SK-N-SH (cell line): ENCODE results near the gene SMYD2. TPM values are rescaled to one million over a fixed set of nuclear protein-coding genes. Genes with fewer than 3 reads are reported as not detected.

Source experiments
- CTCF ChIA-PET: fragments of 300-600, 350-600 bp; formaldehyde crosslinking; extraction: SDS; loops from one replicate; lab custom pipeline; 2021; lab: Yijun Ruan, JAX
- POLR2A ChIA-PET: fragments of 350-600 bp; sonication (Branson Sonifier 250); formaldehyde crosslinking; extraction: SDS; loops from one replicate; lab custom pipeline; 2020; ENCODE audit warnings: antibody characterized with exemption, inconsistent platforms; lab: Yijun Ruan, JAX
- DNase-seq: peaks from one replicate; pipeline ENCODE4 v3.0.0; 2012
- H2AFZ ChIP-seq: fragments of 200-600 bp; sonication (generic); 2 replicates; pipeline ENCODE4 v1.8.1; 2016; ENCODE audit warnings: antibody characterized with exemption, mild to moderate bottlenecking, low read depth
- H3F3A ChIP-seq: fragments of 200-600 bp; sonication (generic); replicated peaks from 2 replicates; pipeline ENCODE3; 2016; ENCODE audit warnings: antibody characterized with exemption, mild to moderate bottlenecking; ENCODE audit not compliant: insufficient read depth
- H3K27ac ChIP-seq, 2 experiments: fragments of 200-500 bp in 1 of 2; fragments of 200-600 bp in 1 of 2; sonication (Bioruptor generic) in 1 of 2; sonication (generic), shearing (Covaris generic) in 1 of 2; 2 replicates each; pipeline versions ENCODE4 v1.5.1 to v1.6.1; 2014 to 2016; ENCODE audit warnings: low read depth in 2 of 2, inconsistent platforms in 1 of 2, low read length in 1 of 2, mild to moderate bottlenecking in 1 of 2, mixed read lengths in 1 of 2
- H3K27me3 ChIP-seq: fragments of 200-600 bp; sonication (generic), shearing (Covaris generic); 2 replicates; pipeline ENCODE4 v1.6.1; 2016; ENCODE audit warnings: mixed run types; ENCODE audit not compliant: insufficient read depth
- H3K36me3 ChIP-seq, 2 experiments: fragments of 200-500 bp in 1 of 2; fragments of 200-600 bp in 1 of 2; sonication (Bioruptor generic) in 1 of 2; sonication (generic) in 1 of 2; replicated peaks in 1 of 2; 2 replicates each; pipeline versions ENCODE3 to v1.5.1; 2014 to 2016; ENCODE audit warnings: low read length in 1 of 2, mild to moderate bottlenecking in 1 of 2; ENCODE audit not compliant: insufficient read depth in 2 of 2, control insufficient read depth in 1 of 2
- H3K4me1 ChIP-seq, 2 experiments: fragments of 200-500 bp in 1 of 2; fragments of 200-600 bp in 1 of 2; sonication (Bioruptor generic) in 1 of 2; sonication (generic), shearing (Covaris generic) in 1 of 2; 2 replicates each; pipeline versions ENCODE4 v1.5.1 to v1.6.1; 2014 to 2016; ENCODE audit warnings: low read depth in 1 of 2, low read length in 1 of 2, mixed run types in 1 of 2; ENCODE audit not compliant: insufficient read depth in 2 of 2, control insufficient read depth in 1 of 2
- H3K4me2 ChIP-seq: fragments of 200-600 bp; sonication (generic), shearing (Covaris generic); 2 replicates; pipeline ENCODE4 v1.6.1; 2017; ENCODE audit warnings: mixed run types
- H3K4me3 ChIP-seq, 2 experiments: fragments of 200-500 bp in 1 of 2; fragments of 200-600 bp in 1 of 2; sonication (Bioruptor generic) in 1 of 2; sonication (generic), shearing (Covaris generic) in 1 of 2; 2 replicates each; pipeline versions ENCODE4 v1.5.1 to v1.8.1; 2014 to 2016; ENCODE audit warnings: low read depth in 2 of 2, inconsistent platforms in 1 of 2, low read length in 1 of 2, mild to moderate bottlenecking in 1 of 2, mixed read lengths in 1 of 2, moderate library complexity in 1 of 2
- H3K79me2 ChIP-seq: fragments of 200-600 bp; sonication (generic); 2 replicates; pipeline ENCODE4 v1.8.1; 2017; ENCODE audit warnings: mild to moderate bottlenecking; ENCODE audit not compliant: insufficient read depth
- H3K9ac ChIP-seq: fragments of 200-600 bp; sonication (generic); 2 replicates; pipeline ENCODE4 v1.6.1; 2017; ENCODE audit warnings: mixed run types
- H3K9me2 ChIP-seq: fragments of 200-600 bp; sonication (generic); 2 replicates; pipeline ENCODE4 v1.6.1; 2017; ENCODE audit warnings: mixed run types
- H3K9me3 ChIP-seq: fragments of 200-600 bp; sonication (generic); 2 replicates; pipeline ENCODE4 v1.6.1; 2017; ENCODE audit warnings: mixed run types, mild to moderate bottlenecking, moderate library complexity
- H4K20me1 ChIP-seq: fragments of 200-600 bp; sonication (generic); 2 replicates; pipeline ENCODE4 v1.6.1; 2017; ENCODE audit warnings: mild to moderate bottlenecking, mixed run types; ENCODE audit not compliant: insufficient read depth
- CTCF ChIP-seq: fragments of 200-600 bp; sonication (generic); IDR thresholded peaks from 2 replicates; pipeline ENCODE4 v1.6.1; 2017; ENCODE audit warnings: antibody characterized with exemption, mild to moderate bottlenecking, moderate library complexity
- ELF1 ChIP-seq: IDR thresholded peaks from 2 replicates; pipeline ENCODE4 v1.4.0; 2012
- EZH2phosphoT487 ChIP-seq: fragments of 200-600 bp; sonication (generic); IDR thresholded peaks from 2 replicates; pipeline ENCODE4 v1.6.1; 2017; ENCODE audit warnings: low read depth, mixed run types, mild to moderate bottlenecking, antibody characterized with exemption, moderate library complexity, borderline replicate concordance
- FOXJ3 ChIP-seq: sonication (generic); formaldehyde crosslinking; IDR thresholded peaks from 2 replicates; pipeline ENCODE4 v1.5.1; 2020; ENCODE audit warnings: mild to moderate bottlenecking, missing genetic modification reagents
- FOXM1 ChIP-seq: IDR thresholded peaks from 2 replicates; pipeline ENCODE4 v1.4.0; 2012; ENCODE audit warnings: low read depth, mild to moderate bottlenecking
- GATA2 ChIP-seq: sonication (generic); formaldehyde crosslinking; IDR thresholded peaks from 2 replicates; pipeline ENCODE4 v1.5.0; 2020; ENCODE audit warnings: mild to moderate bottlenecking, missing genetic modification reagents
- MEF2A ChIP-seq: IDR thresholded peaks from 2 replicates; pipeline ENCODE4 v1.4.0; 2012; ENCODE audit warnings: low read depth, borderline replicate concordance
- NFIC ChIP-seq: IDR thresholded peaks from 2 replicates; pipeline ENCODE4 v1.4.0; 2012; ENCODE audit warnings: borderline replicate concordance
- NRF1 ChIP-seq: IDR thresholded peaks from 2 replicates; pipeline ENCODE4 v1.6.1; 2012; ENCODE audit warnings: low read depth, mild to moderate bottlenecking, low read length
- RAD21 ChIP-seq: IDR thresholded peaks from 2 replicates; pipeline ENCODE4 v1.6.1; 2012; ENCODE audit warnings: mild to moderate bottlenecking, low read length
- REST ChIP-seq: IDR thresholded peaks from 2 replicates; pipeline ENCODE4 v1.6.1; 2012; ENCODE audit warnings: mild to moderate bottlenecking, low read depth, low read length, moderate library complexity
- SIN3A ChIP-seq: IDR thresholded peaks from 2 replicates; pipeline ENCODE4 v1.6.1; 2012; ENCODE audit warnings: low read depth, mild to moderate bottlenecking, low read length, moderate library complexity, borderline replicate concordance
- TCF12 ChIP-seq: IDR thresholded peaks from 2 replicates; pipeline ENCODE4 v1.4.0; 2012
- USF2 ChIP-seq: fragments of 150-350 bp; IDR thresholded peaks from 2 replicates; pipeline ENCODE4 v1.6.1; 2017; ENCODE audit warnings: antibody characterized with exemption, low read length, low read depth, borderline replicate concordance
- YY1 ChIP-seq: IDR thresholded peaks from 2 replicates; pipeline ENCODE4 v1.4.0; 2012; ENCODE audit warnings: low read depth, mild to moderate bottlenecking
- ZBTB33 ChIP-seq: IDR thresholded peaks from 2 replicates; pipeline ENCODE4 v1.4.0; 2012; ENCODE audit warnings: low read depth, borderline replicate concordance
- WGBS: methylation state at CpG from one replicate; pipeline ENCODE4 v1.1.6; 2017; ENCODE audit warnings: low lambda C conversion rate; 5-methylcytosine and 5-hydroxymethylcytosine counted together
- polyA plus RNA-seq, 3 experiments: library from polyadenylated mRNA; depleted of rRNA; stranded (reverse); fragments of >200 nt; gene quantifications; 2 replicates each; pipeline ENCODE4 v1.2.3, GENCODE V29; 2012
- TF ChIP-seq, protein P1 (sequence below): IDR thresholded peaks from 2 replicates; pipeline ENCODE4 v1.4.0; 2012; ENCODE audit warnings: low read depth

SMYD2 gene
- polyA plus RNA-seq, 1 of the 3 experiments (the other 2 are of a cell fraction) = 23.1 TPM

- TF ChIP-seq NFIC = no peak
- no peak for TF ChIP-seq FOXM1
- TF ChIP-seq, protein P1, sequence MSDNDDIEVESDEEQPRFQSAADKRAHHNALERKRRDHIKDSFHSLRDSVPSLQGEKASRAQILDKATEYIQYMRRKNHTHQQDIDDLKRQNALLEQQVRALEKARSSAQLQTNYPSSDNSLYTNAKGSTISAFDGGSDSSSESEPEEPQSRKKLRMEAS = no peak
- TF ChIP-seq REST = no peak
- no peak for TF ChIP-seq CTCF
- TF ChIP-seq NRF1 = no peak
- no peak for TF ChIP-seq FOXJ3 (CRISPR knock-in tag)
- no peak for TF ChIP-seq RAD21
- TF ChIP-seq ELF1 = no peak
- no peak for TF ChIP-seq GATA2 (CRISPR knock-in tag)
- TF ChIP-seq EZH2phosphoT487 = no peak
- no peak for TF ChIP-seq MEF2A
- no peak for TF ChIP-seq TCF12
- no peak for TF ChIP-seq ZBTB33
- no peak for TF ChIP-seq YY1
- TF ChIP-seq USF2 = no peak
- no peak for TF ChIP-seq SIN3A
- Histone ChIP-seq H3K4me1 (no peaks in the 10 kb centered on the region), H3K36me3 (peaks cover 37 to 51% of the 10 kb centered on the region in 2 experiments), H4K20me1 (no peaks in the 10 kb centered on the region), H3F3A (peaks cover 33% of the 10 kb centered on the region), H3K79me2 (no peaks in the 10 kb centered on the region), H3K9me3 (no peaks in the 10 kb centered on the region), H3K4me3 (no peak overlapping the region), H3K27ac (no peak overlapping the region), H2AFZ (no peak overlapping the region), H3K4me2 (no peak overlapping the region), H3K9ac (no peak overlapping the region), H3K27me3 (no peaks in the 10 kb centered on the region), H3K9me2 (no peaks in the 10 kb centered on the region)
- POLR2A ChIA-PET = no interaction called here
- no peak for DNase-seq
- WGBS = 86% methylated on average over 3 of the region's 3 CpGs
- CTCF ChIA-PET = interaction anchor here (1.4 to 3.6 kb wide), 4 partner anchors 10 to 286 kb away, joined by 3 to 19 read pairs (median 4); no protein-coding TSS in a partner anchor
Observed at GRCh38 chr1:214341459-214341858, 60.5 kb downstream of the SMYD2 start.
